HTERT RPE-1 (cell line): ENCODE measurements around the gene MRPS17.

Experiments
- in situ Hi-C: fragments of 300-500 bp; cut with MboI; formaldehyde crosslinking; loops from 4 replicates; pipeline ENCODE4 v1.14.3; 2020; ENCODE audit warnings: low sequenced_read_pairs

Gene MRPS17

GRCh38 chr7:55970561-55970960, 18.9 kb downstream of the MRPS17 start:
- in situ Hi-C loops, result no loop called here

GRCh38 chr7:55970978-55971377, 19.3 kb downstream of the MRPS17 start:
- in situ Hi-C loops, result no loop called here

GRCh38 chr7:55973747-55974250, 22.1 kb downstream of the MRPS17 start:
- in situ Hi-C loops, result no loop called here

- in situ Hi-C loops, result no loop called here
These were observed 24.4 kb downstream of the MRPS17 start for GRCh38 chr7:55975988-55976633.

GRCh38 chr7:55977831-55978230, 26.2 kb downstream of the MRPS17 start:
- in situ Hi-C loops, result no loop called here

- in situ Hi-C loops, result no loop called here
These were observed 28.6 kb downstream of the MRPS17 start for GRCh38 chr7:55980266-55980665.

- in situ Hi-C loops, result no loop called here
These were observed 31.9 kb downstream of the MRPS17 start for GRCh38 chr7:55983537-55983936.

- in situ Hi-C loops, result no loop called here
These were observed 40.7 kb downstream of the MRPS17 start for GRCh38 chr7:55992346-55992745.

- in situ Hi-C loops, result no loop called here
These were observed 45.3 kb downstream of the MRPS17 start for GRCh38 chr7:55996856-55997500.

GRCh38 chr7:56003749-56004148, 52.1 kb downstream of the MRPS17 start:
- in situ Hi-C loops, result no loop called here
